Measurements from ENCODE around the gene MAGI1.

The MAGI1 gene

GRCh38 chr3:65485826-65486469 lies 552.8 kb downstream of the MAGI1 start:
- no peak for DNase-seq (ENCODE audit: low read depth in 3 of 3)

- no peak for DNase-seq (ENCODE audit: low read depth in 3 of 3)
Measured at GRCh38 chr3:65484964-65485363, 553.8 kb downstream of the MAGI1 start.

- no peak for DNase-seq (ENCODE audit: low read depth in 3 of 3)
Measured at GRCh38 chr3:65483480-65483879, 555.2 kb downstream of the MAGI1 start.

GRCh38 chr3:65483011-65483410 lies 555.7 kb downstream of the MAGI1 start:
- no peak for DNase-seq (ENCODE audit: low read depth in 3 of 3)

GRCh38 chr3:65481085-65481484 lies 557.6 kb downstream of the MAGI1 start:
- no peak for DNase-seq (ENCODE audit: low read depth in 3 of 3)

- DNase-seq (ENCODE audit: low read depth in 3 of 3) = no peak
Measured at GRCh38 chr3:65479990-65480389, 558.7 kb downstream of the MAGI1 start.

GRCh38 chr3:65478551-65479500 lies 559.9 kb downstream of the MAGI1 start:
- DNase-seq (ENCODE audit: low read depth in 3 of 3) = no peak

GRCh38 chr3:65473736-65474135 lies 565.0 kb downstream of the MAGI1 start:
- no peak for DNase-seq (ENCODE audit: low read depth in 3 of 3)

- no peak for DNase-seq (ENCODE audit: low read depth in 3 of 3)
Measured at GRCh38 chr3:65472501-65472900, 566.2 kb downstream of the MAGI1 start.

GRCh38 chr3:65466300-65466988 lies 572.3 kb downstream of the MAGI1 start:
- no peak for DNase-seq (ENCODE audit: low read depth in 3 of 3)

- DNase-seq (ENCODE audit: low read depth in 3 of 3) = no peak
Measured at GRCh38 chr3:65449841-65450428, 588.8 kb downstream of the MAGI1 start.

- DNase-seq (ENCODE audit: low read depth in 3 of 3) = no peak
Measured at GRCh38 chr3:65448120-65448519, 590.6 kb downstream of the MAGI1 start.

GRCh38 chr3:65445573-65446169 lies 593.0 kb downstream of the MAGI1 start:
- no peak for DNase-seq (ENCODE audit: low read depth in 3 of 3)

- DNase-seq (ENCODE audit: low read depth in 3 of 3) = no peak
Measured at GRCh38 chr3:65444447-65444815, 594.3 kb downstream of the MAGI1 start.

- no peak for DNase-seq (ENCODE audit: low read depth in 3 of 3)
Measured at GRCh38 chr3:65443739-65444446, 594.8 kb downstream of the MAGI1 start.

GRCh38 chr3:65439641-65440284 lies 599.0 kb downstream of the MAGI1 start:
- no peak for DNase-seq (ENCODE audit: low read depth in 3 of 3)

GRCh38 chr3:65438612-65439011 lies 600.1 kb downstream of the MAGI1 start:
- no peak for DNase-seq (ENCODE audit: low read depth in 3 of 3)

GRCh38 chr3:65438096-65438495 lies 600.6 kb downstream of the MAGI1 start:
- no peak for DNase-seq (ENCODE audit: low read depth in 3 of 3)

- DNase-seq (ENCODE audit: low read depth in 3 of 3) = no peak
Measured at GRCh38 chr3:65436580-65436979, 602.1 kb downstream of the MAGI1 start.

- no peak for DNase-seq (ENCODE audit: low read depth in 3 of 3)
Measured at GRCh38 chr3:65433480-65433879, 605.2 kb downstream of the MAGI1 start.
